ENCODE data around the gene BRME1.

The BRME1 gene

GRCh38 chr19:13843104-13843921 is 62.6 kb downstream of the BRME1 start:
- 0 out of 2 replicates have a peak, but pooled peaks cover 6% of the 10 kb centered on the region for H3K79me2 ChIP-seq (ENCODE audit: control insufficient read depth, low read length)
- no peak overlapping the region for H3K27ac ChIP-seq (ENCODE audit: low read depth, low read length)
- peak overlapping the region; percentile 83 for H3K4me2 ChIP-seq (ENCODE audit: low read length)
- TF ChIP-seq CTCF (IDR thresholded peaks at IDR 0.05; ENCODE audit: low read depth, low read length, poor library complexity, severe bottlenecking) (no peak), EZH2phosphoT487 (IDR thresholded peaks at IDR 0.05; ENCODE audit: borderline replicate concordance, low read length) (no peak)
- no peaks in the 10 kb centered on the region for H4K20me1 ChIP-seq (ENCODE audit: control insufficient read depth, insufficient read depth, low read depth, low read length)
- peaks cover 91% of the 10 kb centered on the region for H3K4me1 ChIP-seq (ENCODE audit: control insufficient read depth, low read length)
- H3F3A ChIP-seq (ENCODE audit: control insufficient read depth, insufficient read depth), result peaks cover 17% of the 10 kb centered on the region
- H3K27me3 ChIP-seq (ENCODE audit: control insufficient read depth, low read length), result peaks cover 10% of the 10 kb centered on the region
- no peaks in the 10 kb centered on the region for H3K9me3 ChIP-seq (ENCODE audit: control insufficient read depth, insufficient read depth, low read length)
- peak overlapping the region; percentile 78 for H3K4me3 ChIP-seq (ENCODE audit: low read length)
- no peaks in the 10 kb centered on the region for H3K9me2 ChIP-seq (replicated peaks; ENCODE audit: control insufficient read depth, low read length)
- H3K36me3 ChIP-seq (ENCODE audit: control insufficient read depth, low read length), result no peaks in the 10 kb centered on the region

GRCh38 chr19:13842291-13843103 is 63.4 kb downstream of the BRME1 start:
- Histone ChIP-seq H3K27ac (ENCODE audit: low read depth, low read length) (no peak overlapping the region), H3K9me2 (replicated peaks; ENCODE audit: control insufficient read depth, low read length) (no peaks in the 10 kb centered on the region), H3K79me2 (ENCODE audit: control insufficient read depth, low read length) (0 out of 2 replicates have a peak, but pooled peaks cover 6% of the 10 kb centered on the region), H3K27me3 (ENCODE audit: control insufficient read depth, low read length) (peaks cover 10% of the 10 kb centered on the region), H3K4me3 (ENCODE audit: low read length) (peak overlapping the region; percentile 78), H3F3A (ENCODE audit: control insufficient read depth, insufficient read depth) (peaks cover 14% of the 10 kb centered on the region), H3K36me3 (ENCODE audit: control insufficient read depth, low read length) (no peaks in the 10 kb centered on the region), H3K9me3 (ENCODE audit: control insufficient read depth, insufficient read depth, low read length) (no peaks in the 10 kb centered on the region), H3K4me1 (ENCODE audit: control insufficient read depth, low read length) (peaks cover 89% of the 10 kb centered on the region), H4K20me1 (ENCODE audit: control insufficient read depth, insufficient read depth, low read depth, low read length) (no peaks in the 10 kb centered on the region), H3K4me2 (ENCODE audit: low read length) (peak overlapping the region; percentile 83)
- TF ChIP-seq CTCF (IDR thresholded peaks at IDR 0.05; ENCODE audit: low read depth, low read length, poor library complexity, severe bottlenecking) (peak; percentile 50), EZH2phosphoT487 (IDR thresholded peaks at IDR 0.05; ENCODE audit: borderline replicate concordance, low read length) (0 out of 2 replicates have a peak, but pooled peaks have one; percentile 70)

- Histone ChIP-seq H3F3A (ENCODE audit: control insufficient read depth, insufficient read depth) (peaks cover 17% of the 10 kb centered on the region), H3K4me1 (ENCODE audit: control insufficient read depth, low read length) (peaks cover 89% of the 10 kb centered on the region), H3K79me2 (ENCODE audit: control insufficient read depth, low read length) (0 out of 2 replicates have a peak, but pooled peaks cover 6% of the 10 kb centered on the region), H3K9me2 (replicated peaks; ENCODE audit: control insufficient read depth, low read length) (no peaks in the 10 kb centered on the region), H3K4me2 (ENCODE audit: low read length) (peak overlapping the region; percentile 83), H3K27me3 (ENCODE audit: control insufficient read depth, low read length) (peaks cover 10% of the 10 kb centered on the region), H3K9me3 (ENCODE audit: control insufficient read depth, insufficient read depth, low read length) (no peaks in the 10 kb centered on the region), H4K20me1 (ENCODE audit: control insufficient read depth, insufficient read depth, low read depth, low read length) (no peaks in the 10 kb centered on the region), H3K27ac (ENCODE audit: low read depth, low read length) (no peak overlapping the region), H3K4me3 (ENCODE audit: low read length) (peak overlapping the region; percentile 78), H3K36me3 (ENCODE audit: control insufficient read depth, low read length) (no peaks in the 10 kb centered on the region)
- TF ChIP-seq EZH2phosphoT487 (IDR thresholded peaks at IDR 0.05; ENCODE audit: borderline replicate concordance, low read length) (no peak), CTCF (IDR thresholded peaks at IDR 0.05; ENCODE audit: low read depth, low read length, poor library complexity, severe bottlenecking) (no peak)
Observed at GRCh38 chr19:13841962-13842290, 64.0 kb downstream of the BRME1 start.

Measured in DOHH2 (cell line).